B cell (primary cell): ENCODE data around the gene RGS10. TPM values are rescaled to one million over a fixed set of nuclear protein-coding genes. Genes with fewer than 3 reads are reported as not detected.

ENCODE experiments used
- ATAC-seq: fragments of 200-7000 bp; cut with Tn5 transposase; one replicate; pipeline ENCODE4 v1.10.0; 2021; ENCODE audit warnings: low read depth, mild to moderate bottlenecking, moderate number of reproducible peaks, moderate library complexity
- CTCF ChIA-PET: fragments of 350-600 bp; sonication (Branson Sonifier 250); formaldehyde crosslinking; loops from one replicate; lab custom pipeline; 2021; ENCODE audit warnings: antibody characterized with exemption, inconsistent platforms; lab: Charles Lee
- POLR2A ChIA-PET: fragments of 350-600 bp; sonication (Branson Sonifier 250); formaldehyde crosslinking; loops from one replicate; lab custom pipeline; 2021; ENCODE audit warnings: antibody characterized with exemption; lab: Charles Lee
- DNase-seq: peaks from one replicate; pipeline ENCODE4 v3.0.0; 2013
- H2AFZ ChIP-seq: 2 replicates; pipeline ENCODE4 v1.6.1; 2012; ENCODE audit warnings: mild to moderate bottlenecking, low read depth, low read length; ENCODE audit not compliant: insufficient read depth, poor library complexity, severe bottlenecking
- H3K27ac ChIP-seq, 2 donors: 1 replicate in 1 of 2; 2 replicates in 1 of 2; pipeline ENCODE4 v1.5.1; 2012 to 2013; ENCODE audit warnings: low read length in 2 of 2, mild to moderate bottlenecking in 2 of 2, moderate library complexity in 1 of 2
- H3K27me3 ChIP-seq, 4 experiments: fragments of 200-600 bp in 1 of 4; sonication (generic) in 1 of 4; replicated peaks in 1 of 4; 1 replicate in 2 of 4; 2 replicates in 2 of 4; pipeline versions ENCODE4 v1.6.1 to v1.7.0; 2013 to 2016; ENCODE audit warnings: low read length in 3 of 4, mild to moderate bottlenecking in 2 of 4, mixed read lengths in 1 of 4, moderate library complexity in 1 of 4; ENCODE audit not compliant: insufficient read depth in 4 of 4, control insufficient read depth in 3 of 4; ENCODE audit errors: control extremely low read depth in 1 of 4
- H3K36me3 ChIP-seq, 2 experiments: replicated peaks in 1 of 2; 1 replicate in 1 of 2; 2 replicates in 1 of 2; pipeline versions ENCODE4 v1.6.1 to v1.7.1; 2013; ENCODE audit warnings: low read length in 1 of 2; ENCODE audit not compliant: insufficient read depth in 2 of 2, control insufficient read depth in 1 of 2; ENCODE audit errors: control extremely low read depth in 1 of 2, extremely low read depth in 1 of 2
- H3K4me1 ChIP-seq, 2 donors: fragments of 200-600 bp in 1 of 2; sonication (generic) in 1 of 2; 1 replicate in 1 of 2; 2 replicates in 1 of 2; pipeline versions ENCODE4 v1.5.1 to v1.6.1; 2013 to 2017; ENCODE audit warnings: low read length in 2 of 2; ENCODE audit not compliant: control insufficient read depth in 2 of 2, insufficient read depth in 2 of 2
- H3K4me2 ChIP-seq: replicated peaks from 2 replicates; pipeline ENCODE3; 2012; ENCODE audit warnings: mild to moderate bottlenecking, low read depth, low read length; ENCODE audit not compliant: poor library complexity, severe bottlenecking
- H3K4me3 ChIP-seq, 5 experiments: fragments of 200-600 bp in 1 of 5; sonication (generic) in 1 of 5; 1 replicate in 3 of 5; 2 replicates in 2 of 5; pipeline versions ENCODE4 v1.5.1 to v1.7.0; 2011 to 2016; ENCODE audit warnings: low read length in 4 of 5, mild to moderate bottlenecking in 4 of 5, low read depth in 2 of 5, control low read depth in 1 of 5, moderate library complexity in 1 of 5; ENCODE audit not compliant: insufficient read depth in 1 of 5; ENCODE audit errors: control extremely low read depth in 1 of 5, extremely low read depth in 1 of 5
- H3K79me2 ChIP-seq: fragments of 200-600 bp; sonication (generic); one replicate; pipeline ENCODE4 v1.6.0; 2016; ENCODE audit warnings: low read length; ENCODE audit not compliant: control insufficient read depth, insufficient read depth
- H3K9ac ChIP-seq: fragments of 200-600 bp; sonication (generic); 2 replicates; pipeline ENCODE4 v1.6.1; 2017; ENCODE audit warnings: mild to moderate bottlenecking, low read length, moderate library complexity
- H3K9me3 ChIP-seq, 3 donors: one replicate each; pipeline versions ENCODE4 v1.6.1 to v1.7.1; 2013; ENCODE audit warnings: low read length in 2 of 3; ENCODE audit not compliant: control insufficient read depth in 2 of 3, insufficient read depth in 1 of 3; ENCODE audit errors: control extremely low read depth in 1 of 3
- H4K20me1 ChIP-seq: 2 replicates; pipeline ENCODE4 v1.6.0; 2012; ENCODE audit warnings: mild to moderate bottlenecking, low read length; ENCODE audit not compliant: insufficient read depth, control insufficient read depth, poor library complexity, severe bottlenecking
- H3K27ac Mint-ChIP-seq: one replicate; pipeline ENCODE4 v1.8.0; 2021; ENCODE audit warnings: mixed read lengths
- H3K27me3 Mint-ChIP-seq: one replicate; pipeline ENCODE4 v1.8.0; 2021; ENCODE audit warnings: mixed read lengths
- H3K4me1 Mint-ChIP-seq: one replicate; pipeline ENCODE4 v1.8.0; 2021; ENCODE audit warnings: mixed read lengths
- H3K4me3 Mint-ChIP-seq: one replicate; pipeline ENCODE4 v1.8.0; 2021; ENCODE audit warnings: mixed read lengths
- H3K9me3 Mint-ChIP-seq: one replicate; pipeline ENCODE4 v1.8.0; 2022; ENCODE audit warnings: mixed read lengths; ENCODE audit not compliant: insufficient read depth
- EZH2 ChIP-seq: IDR thresholded peaks from 2 replicates; pipeline ENCODE4 v1.6.1; 2012; ENCODE audit warnings: borderline replicate concordance, low read depth, mild to moderate bottlenecking, moderate library complexity, low read length; ENCODE audit not compliant: insufficient read depth, poor library complexity, severe bottlenecking
- WGBS: methylation state at CpG from one replicate; pipeline ENCODE4 v1.1.5; 2013; ENCODE audit warnings: missing lambda C conversion rate; ENCODE audit not compliant: insufficient coverage; 5-methylcytosine and 5-hydroxymethylcytosine counted together
- intact Hi-C: fragments of 100-400 bp; cut with micrococcal nuclease; formaldehyde crosslinking; loops from one replicate; pipeline ENCODE4 v1.10.0; 2022
- polyA plus RNA-seq: library from polyadenylated mRNA; depleted of rRNA; stranded (reverse); fragments of >200 nt; gene quantifications from 2 replicates; pipeline ENCODE4 v1.2.3, GENCODE V29; 2012
- total RNA-seq, 2 donors: library from RNA; stranded (reverse); fragments of 120-200 nt in 1 of 2; gene quantifications; 1 replicate in 1 of 2; 2 replicates in 1 of 2; pipeline versions ENCODE4 v1.2.3 to v1.2.4, GENCODE V29; 2013 to 2022
- TF ChIP-seq, protein P1 (sequence below): fragments of 200-600 bp; IDR thresholded peaks from one replicate; pipeline ENCODE4 v1.8.0; 2022; ENCODE audit warnings: antibody characterized with exemption, mild to moderate bottlenecking

Gene RGS10
- total and polyA plus RNA-seq, 2 donors (not counting 1 experiment from before 2014, with no cell fraction given): 10.9 to 20.3 TPM

- Mint-ChIP-seq H3K27me3 (no peaks in the 10 kb centered on the region), H3K27ac (peak overlapping the region; percentile 81), H3K4me3 (peak overlapping the region; percentile 87), H3K4me1 (peaks cover 37% of the 10 kb centered on the region), H3K9me3 (peaks cover 4% of the 10 kb centered on the region)
- Histone ChIP-seq H3K27ac (peak overlapping the region; percentile 5 to 58), H3K9ac (peak overlapping the region; percentile 8), H3K4me2 (peak overlapping the region; percentile 66), H3K4me1 (peaks cover 27 to 31% of the 10 kb centered on the region in 2 donors), H2AFZ (no peak overlapping the region), H3K36me3 (no peaks in the 10 kb centered on the region), H3K79me2 (no peaks in the 10 kb centered on the region), H3K27me3 (no peaks in the 10 kb centered on the region), H3K9me3 (peaks cover 0 to 13% (median 3%) of the 10 kb centered on the region in 3 donors), H3K4me3 (peak overlapping the region in 1 of 5 experiments; percentile 42), H4K20me1 (no peaks in the 10 kb centered on the region)
- no CpG with 5 or more reads among the region's 3 CpGs for WGBS
- TF ChIP-seq EZH2: no peak
- TF ChIP-seq, protein P1, sequence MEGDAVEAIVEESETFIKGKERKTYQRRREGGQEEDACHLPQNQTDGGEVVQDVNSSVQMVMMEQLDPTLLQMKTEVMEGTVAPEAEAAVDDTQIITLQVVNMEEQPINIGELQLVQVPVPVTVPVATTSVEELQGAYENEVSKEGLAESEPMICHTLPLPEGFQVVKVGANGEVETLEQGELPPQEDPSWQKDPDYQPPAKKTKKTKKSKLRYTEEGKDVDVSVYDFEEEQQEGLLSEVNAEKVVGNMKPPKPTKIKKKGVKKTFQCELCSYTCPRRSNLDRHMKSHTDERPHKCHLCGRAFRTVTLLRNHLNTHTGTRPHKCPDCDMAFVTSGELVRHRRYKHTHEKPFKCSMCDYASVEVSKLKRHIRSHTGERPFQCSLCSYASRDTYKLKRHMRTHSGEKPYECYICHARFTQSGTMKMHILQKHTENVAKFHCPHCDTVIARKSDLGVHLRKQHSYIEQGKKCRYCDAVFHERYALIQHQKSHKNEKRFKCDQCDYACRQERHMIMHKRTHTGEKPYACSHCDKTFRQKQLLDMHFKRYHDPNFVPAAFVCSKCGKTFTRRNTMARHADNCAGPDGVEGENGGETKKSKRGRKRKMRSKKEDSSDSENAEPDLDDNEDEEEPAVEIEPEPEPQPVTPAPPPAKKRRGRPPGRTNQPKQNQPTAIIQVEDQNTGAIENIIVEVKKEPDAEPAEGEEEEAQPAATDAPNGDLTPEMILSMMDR: no peak
- CTCF ChIA-PET: interaction anchor here (1.0 to 5.2 kb wide), 6 partner anchors 11 to 278 kb away, joined by 3 to 36 read pairs (median 9); partner anchors contain the start of genes GRK5 and RGS10
- DNase-seq (peak; percentile 47), ATAC-seq (peak; percentile 31)
- POLR2A ChIA-PET: interaction anchor here (0.6 to 1.0 kb wide), 4 partner anchors 11 to 34 kb away, joined by 3 to 4 read pairs (median 3); no protein-coding TSS in a partner anchor
- intact Hi-C loops: loop anchor here (2.0 to 5.0 kb wide), 2 partner anchors 65 to 171 kb away; partner anchors contain the start of gene RGS10
Measured at GRCh38 chr10:119477444-119477843, 65.1 kb downstream of the RGS10 start.

DNA sequence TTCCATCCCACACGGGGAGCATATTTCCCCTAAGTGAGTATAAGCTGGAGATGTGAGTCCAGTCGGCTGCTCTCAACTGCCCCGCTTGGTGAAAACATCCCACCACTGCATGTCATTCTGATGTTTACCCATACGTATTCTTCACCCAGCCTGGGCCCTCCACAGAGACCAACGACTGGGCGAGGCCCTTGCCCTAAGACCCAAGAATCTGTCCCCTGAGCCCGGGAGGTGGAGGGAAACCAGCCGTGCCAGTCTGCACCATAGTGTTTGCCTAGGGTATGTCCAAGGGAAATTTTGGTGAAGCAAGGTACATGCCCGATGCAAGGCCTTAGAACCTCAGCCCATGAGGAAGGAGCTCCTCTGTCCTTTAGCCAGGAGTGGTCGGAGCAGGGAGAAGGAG lies 67.9 kb downstream of the RGS10 start:
- Histone ChIP-seq H2AFZ (no peak overlapping the region), H3K27ac (no peak overlapping the region), H4K20me1 (no peaks in the 10 kb centered on the region), H3K4me2 (no peak overlapping the region), H3K9me3 (peaks cover 2 to 15% (median 3%) of the 10 kb centered on the region in 3 donors), H3K79me2 (no peaks in the 10 kb centered on the region), H3K36me3 (no peaks in the 10 kb centered on the region), H3K4me1 (peaks cover 27 to 29% of the 10 kb centered on the region in 2 donors), H3K27me3 (no peaks in the 10 kb centered on the region), H3K4me3 (no peak overlapping the region), H3K9ac (no peak overlapping the region)
- no peak for DNase-seq
- H3K27ac Mint-ChIP-seq: no peak overlapping the region
- ATAC-seq: no peak
- intact Hi-C loops: loop anchor here (5.0 kb wide), 1 partner anchor 68 kb away; the partner anchor contains the start of gene RGS10
- H3K4me1 Mint-ChIP-seq: peaks cover 44% of the 10 kb centered on the region
- ChIA-PET CTCF (no interaction called here), POLR2A (no interaction called here)
- no peak overlapping the region for H3K4me3 Mint-ChIP-seq
- H3K9me3 Mint-ChIP-seq: peaks cover 6% of the 10 kb centered on the region
- H3K27me3 Mint-ChIP-seq: no peaks in the 10 kb centered on the region
- 86% methylated on average over 9 of the region's 10 CpGs for WGBS
- TF ChIP-seq EZH2: no peak
